Measurements from ENCODE around the gene CDHR1. TPM values are rescaled to one million over a fixed set of nuclear protein-coding genes. Genes with fewer than 3 reads are reported as not detected.

CDHR1 gene
- total RNA-seq, 1 donor from 2014 or later, result 1.3 TPM

GRCh38 chr10:84198206-84198915 is 4.0 kb downstream of the CDHR1 start:
- no peak for DNase-seq (ENCODE audit: extremely low read depth, low read depth, low spot score)

- no peak for DNase-seq (ENCODE audit: extremely low read depth, low read depth, low spot score)
Measured at GRCh38 chr10:84200537-84201243, 6.4 kb downstream of the CDHR1 start.

GRCh38 chr10:84201244-84201606 is 6.9 kb downstream of the CDHR1 start:
- no peak for DNase-seq (ENCODE audit: extremely low read depth, low read depth, low spot score)

- DNase-seq (ENCODE audit: extremely low read depth, low read depth, low spot score), result no peak
Measured at GRCh38 chr10:84201682-84202081, 7.3 kb downstream of the CDHR1 start.

GRCh38 chr10:84202349-84202748 is 8.0 kb downstream of the CDHR1 start:
- no peak for DNase-seq (ENCODE audit: extremely low read depth, low read depth, low spot score)

- DNase-seq (ENCODE audit: extremely low read depth, low read depth, low spot score), result no peak
Measured at GRCh38 chr10:84204122-84204521, 9.8 kb downstream of the CDHR1 start.

GRCh38 chr10:84204610-84205009 is 10.3 kb downstream of the CDHR1 start:
- DNase-seq (ENCODE audit: extremely low read depth, low read depth, low spot score), result no peak

GRCh38 chr10:84205049-84205852 is 10.9 kb downstream of the CDHR1 start:
- DNase-seq (ENCODE audit: extremely low read depth, low read depth, low spot score), result no peak

GRCh38 chr10:84205853-84206525 is 11.7 kb downstream of the CDHR1 start:
- no peak for DNase-seq (ENCODE audit: extremely low read depth, low read depth, low spot score)

GRCh38 chr10:84208023-84208422 is 13.7 kb downstream of the CDHR1 start:
- DNase-seq (ENCODE audit: extremely low read depth, low read depth, low spot score), result no peak

- DNase-seq (ENCODE audit: extremely low read depth, low read depth, low spot score), result no peak
Measured at GRCh38 chr10:84211566-84211965, 17.2 kb downstream of the CDHR1 start.

GRCh38 chr10:84212014-84212413 is 17.7 kb downstream of the CDHR1 start:
- no peak for DNase-seq (ENCODE audit: extremely low read depth, low read depth, low spot score)

GRCh38 chr10:84213076-84213475 is 18.7 kb downstream of the CDHR1 start:
- DNase-seq (ENCODE audit: extremely low read depth, low read depth, low spot score), result no peak

- DNase-seq (ENCODE audit: extremely low read depth, low read depth, low spot score), result no peak
Measured at GRCh38 chr10:84214046-84214572, 19.8 kb downstream of the CDHR1 start.

GRCh38 chr10:84214612-84215235 is 20.4 kb downstream of the CDHR1 start:
- no peak for DNase-seq (ENCODE audit: extremely low read depth, low read depth, low spot score)

GRCh38 chr10:84216834-84217233 is 22.5 kb downstream of the CDHR1 start:
- DNase-seq (ENCODE audit: extremely low read depth, low read depth, low spot score), result no peak

GRCh38 chr10:84217746-84218145 is 23.4 kb downstream of the CDHR1 start:
- no peak for DNase-seq (ENCODE audit: extremely low read depth, low read depth, low spot score)

GRCh38 chr10:84221916-84222315 is 27.6 kb downstream of the CDHR1 start:
- no peak for DNase-seq (ENCODE audit: extremely low read depth, low read depth, low spot score)

GRCh38 chr10:84224411-84225028 is 30.2 kb downstream of the CDHR1 start:
- DNase-seq (ENCODE audit: extremely low read depth, low read depth, low spot score), result no peak
